ENCODE results near the gene BCR.

GRCh38 chr22:23363683-23364082, 183.4 kb downstream of the BCR start:
- TF ChIP-seq EP300 (IDR thresholded peaks at IDR 0.05), result no peak
- no peak for TF ChIP-seq CTCF (IDR thresholded peaks at IDR 0.05)
